ENCODE data around the gene FAM151B. TPM values are rescaled to one million over a fixed set of nuclear protein-coding genes. Genes with fewer than 3 reads are reported as not detected.
"Not testable (repeated sequence)": the region's sequence is repeated elsewhere in the genome, so short reads cannot be mapped to it uniquely, and the experiment has no call there.

Gene FAM151B
- total RNA-seq, 2 experiments from 2014 or later = not detected

DNA sequence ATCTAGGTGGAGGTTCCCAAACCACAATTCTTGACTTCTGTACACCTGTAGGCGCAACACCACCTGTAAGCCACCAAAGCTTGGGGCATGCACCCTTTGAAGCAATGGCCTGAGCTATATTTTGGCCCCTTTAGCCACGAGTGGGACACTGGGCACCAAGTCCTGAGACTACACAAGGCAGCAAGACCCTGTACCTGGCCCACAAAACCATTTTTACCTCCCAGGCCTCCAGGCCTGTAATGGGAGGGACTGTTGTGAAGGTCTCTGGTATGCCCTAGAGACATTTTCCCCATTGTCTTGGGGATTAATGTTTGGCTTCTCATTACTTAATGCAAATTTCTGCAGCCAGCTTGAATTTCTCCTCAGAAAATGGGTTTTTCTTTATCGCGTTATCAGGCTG is 24.6 kb upstream of the FAM151B start:
- no TSS peak for BruUV-seq (replicated peaks)
- intact Hi-C loops (cut with micrococcal nuclease; ENCODE audit: unreplicated experiment) = no loop called here
- CTCF ChIA-PET (ENCODE audit: unreplicated experiment) = no interaction called here

DNA sequence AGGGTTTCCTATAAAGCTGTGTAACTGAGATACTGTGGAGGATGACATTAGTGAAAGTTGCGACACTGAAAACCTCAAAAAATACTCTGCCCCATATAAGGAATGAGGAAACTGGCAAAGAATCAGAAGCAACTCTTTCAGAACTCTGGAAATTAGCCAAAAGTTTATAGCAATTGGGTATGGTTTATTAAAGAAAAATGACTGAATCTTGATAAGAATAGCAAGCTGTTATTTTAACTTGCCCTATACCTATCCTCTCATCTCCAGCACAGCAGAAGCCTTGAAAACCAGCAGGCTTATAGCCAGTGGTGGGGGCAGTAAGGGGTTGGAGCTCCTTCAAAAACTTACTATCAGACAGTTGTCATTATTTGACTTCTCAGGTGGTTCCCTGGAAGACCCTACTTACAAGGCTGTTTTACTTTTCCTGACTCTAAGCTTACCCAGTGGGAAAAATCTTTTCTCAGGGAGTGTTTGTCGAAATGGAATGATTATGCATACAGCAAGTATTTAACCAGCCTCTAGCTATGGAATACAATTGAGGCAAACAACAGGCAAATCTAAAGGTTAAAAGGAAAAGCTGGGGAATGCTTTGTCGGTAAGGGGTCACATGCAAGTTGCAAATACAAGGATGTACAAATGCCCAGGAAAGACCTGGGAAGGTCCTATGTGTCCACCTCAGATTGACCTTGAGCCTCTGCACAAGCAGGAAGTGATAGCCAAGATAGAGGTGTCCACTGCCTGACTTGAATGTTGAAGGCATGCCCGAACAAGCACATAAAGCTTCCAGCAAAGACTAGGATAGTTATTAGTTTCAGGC is 21.0 kb upstream of the FAM151B start:
- Histone ChIP-seq H3K9me2 (ENCODE audit: insufficient read depth, low read length) (no peaks in the 10 kb centered on the region), H3K4me1 (ENCODE audit: insufficient read depth, low read length, poor library complexity, severe bottlenecking) (no peaks in the 10 kb centered on the region), H3K36me3 (ENCODE audit: insufficient read depth, low read length) (peaks cover 3% of the 10 kb centered on the region; the same call in 1 of the 2 replicates), H3K79me2 (ENCODE audit: insufficient read depth, low read depth, low read length) (no peaks in the 10 kb centered on the region), H2AFZ (ENCODE audit: low read length) (no peak overlapping the region), H4K20me1 (ENCODE audit: insufficient read depth, low read length) (no peaks in the 10 kb centered on the region), H3K27ac (ENCODE audit: low read depth, low read length, poor library complexity, severe bottlenecking) (no peak overlapping the region), H3K4me2 (ENCODE audit: low read length) (no peak overlapping the region), H3K9me3 (ENCODE audit: low read length) (no peaks in the 10 kb centered on the region), H3K4me3 (ENCODE audit: low read depth, low read length, poor library complexity, severe bottlenecking) (no peak overlapping the region)
- intact Hi-C loops (cut with micrococcal nuclease; ENCODE audit: unreplicated experiment) = no loop called here
- TF ChIP-seq EZH2phosphoT487 (IDR thresholded peaks at IDR 0.05; ENCODE audit: borderline replicate concordance, low read depth, low read length) = no peak
- TF ChIP-seq, protein P1, sequence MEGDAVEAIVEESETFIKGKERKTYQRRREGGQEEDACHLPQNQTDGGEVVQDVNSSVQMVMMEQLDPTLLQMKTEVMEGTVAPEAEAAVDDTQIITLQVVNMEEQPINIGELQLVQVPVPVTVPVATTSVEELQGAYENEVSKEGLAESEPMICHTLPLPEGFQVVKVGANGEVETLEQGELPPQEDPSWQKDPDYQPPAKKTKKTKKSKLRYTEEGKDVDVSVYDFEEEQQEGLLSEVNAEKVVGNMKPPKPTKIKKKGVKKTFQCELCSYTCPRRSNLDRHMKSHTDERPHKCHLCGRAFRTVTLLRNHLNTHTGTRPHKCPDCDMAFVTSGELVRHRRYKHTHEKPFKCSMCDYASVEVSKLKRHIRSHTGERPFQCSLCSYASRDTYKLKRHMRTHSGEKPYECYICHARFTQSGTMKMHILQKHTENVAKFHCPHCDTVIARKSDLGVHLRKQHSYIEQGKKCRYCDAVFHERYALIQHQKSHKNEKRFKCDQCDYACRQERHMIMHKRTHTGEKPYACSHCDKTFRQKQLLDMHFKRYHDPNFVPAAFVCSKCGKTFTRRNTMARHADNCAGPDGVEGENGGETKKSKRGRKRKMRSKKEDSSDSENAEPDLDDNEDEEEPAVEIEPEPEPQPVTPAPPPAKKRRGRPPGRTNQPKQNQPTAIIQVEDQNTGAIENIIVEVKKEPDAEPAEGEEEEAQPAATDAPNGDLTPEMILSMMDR (conservative IDR thresholded peaks at IDR 0.05; ENCODE audit: low read length) = no peak
- CTCF ChIA-PET (ENCODE audit: unreplicated experiment) = no interaction called here
- POLR2A ChIA-PET = interaction anchor here (0.7 to 1.3 kb wide), 3 partner anchors 9 to 1514 kb away, joined by 3 read pairs; no protein-coding TSS in a partner anchor
- no peak for DNase-seq (ENCODE audit: low spot score)
- BruUV-seq (replicated peaks) = no TSS peak

More for the DNA sequence above, 24.6 kb upstream of the FAM151B start:
- no peaks in the 10 kb centered on the region for H3K9me2 ChIP-seq (ENCODE audit: insufficient read depth, low read length)
- DNase-seq (ENCODE audit: low spot score) = no peak
- TF ChIP-seq, protein P1 (conservative IDR thresholded peaks at IDR 0.05; ENCODE audit: low read length) = no peak
- no peak for TF ChIP-seq EZH2phosphoT487 (IDR thresholded peaks at IDR 0.05; ENCODE audit: borderline replicate concordance, low read depth, low read length)
- no peak overlapping the region for H2AFZ ChIP-seq (ENCODE audit: low read length)
- no peaks in the 10 kb centered on the region for H4K20me1 ChIP-seq (ENCODE audit: insufficient read depth, low read length)
- no peak overlapping the region for H3K4me3 ChIP-seq (ENCODE audit: low read depth, low read length, poor library complexity, severe bottlenecking)
- H3K27ac ChIP-seq (ENCODE audit: low read depth, low read length, poor library complexity, severe bottlenecking) = no peak overlapping the region
- H3K36me3 ChIP-seq (ENCODE audit: insufficient read depth, low read length) = peaks cover 12% of the 10 kb centered on the region
- H3K4me2 ChIP-seq (ENCODE audit: low read length) = no peak overlapping the region
- POLR2A ChIA-PET = interaction anchor here (0.9 kb wide), 1 partner anchor 36 kb away, joined by 5 read pairs; no protein-coding TSS in a partner anchor
- no peaks in the 10 kb centered on the region for H3K9me3 ChIP-seq (ENCODE audit: low read length)
- no peaks in the 10 kb centered on the region for H3K79me2 ChIP-seq (ENCODE audit: insufficient read depth, low read depth, low read length)
- H3K4me1 ChIP-seq (ENCODE audit: insufficient read depth, low read length, poor library complexity, severe bottlenecking) = no peaks in the 10 kb centered on the region

DNA sequence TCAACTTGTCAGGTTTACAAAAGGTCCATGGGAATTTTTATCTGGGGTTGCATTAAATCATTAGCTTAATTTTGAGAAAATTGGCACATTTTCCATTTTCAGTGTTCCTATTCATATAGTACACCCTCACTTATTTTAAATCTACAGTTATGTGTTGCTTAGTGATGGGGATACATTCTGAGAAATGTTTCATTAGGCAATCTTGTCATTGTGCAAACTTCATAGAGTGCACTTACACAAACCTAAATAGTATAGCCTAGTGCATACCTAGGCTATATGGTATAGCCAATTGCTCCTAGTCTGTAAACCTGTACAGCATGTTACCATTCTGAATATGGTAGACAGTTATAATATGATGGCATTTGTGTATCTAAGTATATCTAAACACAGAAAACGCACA is 19.8 kb upstream of the FAM151B start:
- H3K9me3 ChIP-seq (ENCODE audit: low read length) = no peaks in the 10 kb centered on the region
- H3K4me1 ChIP-seq (ENCODE audit: insufficient read depth, low read length, poor library complexity, severe bottlenecking) = no peaks in the 10 kb centered on the region
- peaks cover 3% of the 10 kb centered on the region; the same call in 1 of the 2 replicates for H3K36me3 ChIP-seq (ENCODE audit: insufficient read depth, low read length)
- DNase-seq (ENCODE audit: low spot score) = no peak
- ChIA-PET POLR2A (interaction anchor here (0.7 kb wide), 1 partner anchor 9 kb away, joined by 3 read pairs; no protein-coding TSS in a partner anchor), CTCF (ENCODE audit: unreplicated experiment) (no interaction called here)
- no peak for TF ChIP-seq EZH2phosphoT487 (IDR thresholded peaks at IDR 0.05; ENCODE audit: borderline replicate concordance, low read depth, low read length)
- TF ChIP-seq, protein P1 (conservative IDR thresholded peaks at IDR 0.05; ENCODE audit: low read length) = no peak
- no peak overlapping the region for H3K27ac ChIP-seq (ENCODE audit: low read depth, low read length, poor library complexity, severe bottlenecking)
- H3K79me2 ChIP-seq (ENCODE audit: insufficient read depth, low read depth, low read length) = no peaks in the 10 kb centered on the region
- intact Hi-C loops (cut with micrococcal nuclease; ENCODE audit: unreplicated experiment) = no loop called here
- no peaks in the 10 kb centered on the region for H4K20me1 ChIP-seq (ENCODE audit: insufficient read depth, low read length)
- H2AFZ ChIP-seq (ENCODE audit: low read length) = no peak overlapping the region
- H3K4me2 ChIP-seq (ENCODE audit: low read length) = no peak overlapping the region
- no TSS peak for BruUV-seq (replicated peaks)
- H3K4me3 ChIP-seq (ENCODE audit: low read depth, low read length, poor library complexity, severe bottlenecking) = no peak overlapping the region
- no peaks in the 10 kb centered on the region for H3K9me2 ChIP-seq (ENCODE audit: insufficient read depth, low read length)

DNA sequence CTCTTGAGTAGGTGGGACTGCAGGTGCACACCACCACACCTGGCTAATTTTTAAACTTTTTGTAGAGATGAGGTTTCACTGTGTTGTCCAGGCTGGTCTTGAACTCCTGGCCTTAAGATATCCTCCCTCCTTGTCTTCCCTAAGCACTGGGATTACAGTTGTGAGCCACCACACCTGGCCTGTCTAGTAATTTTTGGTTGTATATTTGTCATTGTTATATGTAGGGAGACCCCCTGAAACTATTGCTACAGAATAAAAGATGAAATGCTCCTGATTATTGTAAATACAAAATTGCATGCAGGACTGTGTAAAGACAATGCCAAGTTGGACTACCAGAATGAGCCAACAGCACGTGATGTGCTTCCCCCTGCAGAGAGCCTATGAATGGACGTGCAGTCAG is 17.3 kb upstream of the FAM151B start:
- POLR2A ChIA-PET; H3K79me2 ChIP-seq (ENCODE audit: insufficient read depth, low read depth, low read length); H3K9me2 ChIP-seq (ENCODE audit: insufficient read depth, low read length); DNase-seq (ENCODE audit: low spot score); H3K9me3 ChIP-seq (ENCODE audit: low read length); CTCF ChIA-PET (ENCODE audit: unreplicated experiment); H3K4me1 ChIP-seq (ENCODE audit: insufficient read depth, low read length, poor library complexity, severe bottlenecking); BruUV-seq (replicated peaks); H3K4me3 ChIP-seq (ENCODE audit: low read depth, low read length, poor library complexity, severe bottlenecking); intact Hi-C loops (cut with micrococcal nuclease; ENCODE audit: unreplicated experiment); H3K27ac ChIP-seq (ENCODE audit: low read depth, low read length, poor library complexity, severe bottlenecking); H3K4me2 ChIP-seq (ENCODE audit: low read length); H4K20me1 ChIP-seq (ENCODE audit: insufficient read depth, low read length); H2AFZ ChIP-seq (ENCODE audit: low read length): not testable (repeated sequence)
- H3K36me3 ChIP-seq (ENCODE audit: insufficient read depth, low read length) = peaks cover 14% of the 10 kb centered on the region

All from OCI-LY7 (cell line).